ENCODE results near the gene TMEM232. TPM values are rescaled to one million over a fixed set of nuclear protein-coding genes. Genes with fewer than 3 reads are reported as not detected.
"Not testable (repeated sequence)": the region's sequence is repeated elsewhere in the genome, so short reads cannot be mapped to it uniquely, and the experiment has no call there.

TMEM232 gene
- total RNA-seq, 2 donors from 2014 or later, result 1.7 to 2.1 TPM

GRCh38 chr5:110547495-110547894 lies 179.0 kb downstream of the TMEM232 start:
- DNase-seq (no peak), ATAC-seq (no peak)
- intact Hi-C loops (cut with DNase I), result no loop called here

DNA sequence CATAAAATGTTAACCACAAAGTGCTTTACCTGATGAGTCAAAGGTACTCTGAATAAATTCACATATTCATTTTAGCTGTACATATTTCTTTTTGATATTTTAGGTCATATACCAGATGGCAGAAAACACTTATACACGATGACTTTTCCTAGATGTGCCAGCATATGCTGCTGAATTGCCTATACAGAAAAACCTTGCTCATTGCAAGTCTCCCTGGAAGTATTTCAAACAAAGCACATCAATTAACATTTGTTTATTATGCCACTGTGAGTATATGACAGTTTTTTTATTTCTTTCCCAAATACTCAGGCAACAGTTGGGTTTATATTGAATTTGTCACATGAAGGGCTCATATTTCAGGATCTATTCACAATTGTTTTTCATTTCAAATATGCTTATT lies 180.8 kb downstream of the TMEM232 start:
- intact Hi-C loops (cut with DNase I), result no loop called here
- ATAC-seq (no peak), DNase-seq (no peak)

DNA sequence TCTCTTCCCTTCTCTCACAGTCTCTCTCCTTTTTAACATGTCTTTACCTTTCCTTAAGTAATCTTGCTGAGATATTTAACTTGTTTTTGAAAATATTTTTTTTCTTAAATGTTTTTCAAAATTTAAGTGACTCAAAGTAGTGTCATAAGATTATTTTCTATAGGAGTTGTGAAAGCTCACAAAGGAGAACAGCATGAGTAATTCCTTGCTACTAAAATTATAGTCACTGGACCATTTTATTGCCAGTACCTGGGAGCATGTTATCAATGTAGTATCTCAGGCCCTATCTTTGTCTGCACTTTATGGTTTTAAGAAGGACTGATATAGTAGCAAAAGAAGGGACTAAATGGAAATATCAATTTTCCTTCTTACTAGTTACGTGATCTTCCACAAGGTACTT lies 181.9 kb downstream of the TMEM232 start:
- ATAC-seq (no peak), DNase-seq (no peak)
- intact Hi-C loops (cut with DNase I), result no loop called here

DNA sequence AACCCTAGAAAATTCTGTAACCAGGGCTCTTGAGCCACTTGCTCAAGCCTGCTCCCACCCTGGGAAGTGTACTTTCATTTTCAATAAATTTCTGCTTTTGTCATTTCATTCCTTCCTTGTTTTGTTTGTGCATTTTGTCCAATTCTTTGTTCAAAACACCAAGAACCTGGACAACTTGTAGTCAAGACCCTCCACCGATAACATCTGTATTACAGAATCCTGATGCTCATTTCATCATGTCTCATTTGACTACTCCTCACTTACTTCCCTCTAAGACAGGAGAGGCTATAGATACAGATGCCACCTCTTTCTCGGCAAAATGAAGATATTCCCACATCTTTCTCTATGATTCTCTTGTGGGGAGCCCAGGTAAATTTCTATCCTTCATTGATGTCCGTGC lies 183.5 kb downstream of the TMEM232 start:
- DNase-seq (no peak), ATAC-seq (no peak)
- intact Hi-C loops (cut with DNase I), result no loop called here

DNA sequence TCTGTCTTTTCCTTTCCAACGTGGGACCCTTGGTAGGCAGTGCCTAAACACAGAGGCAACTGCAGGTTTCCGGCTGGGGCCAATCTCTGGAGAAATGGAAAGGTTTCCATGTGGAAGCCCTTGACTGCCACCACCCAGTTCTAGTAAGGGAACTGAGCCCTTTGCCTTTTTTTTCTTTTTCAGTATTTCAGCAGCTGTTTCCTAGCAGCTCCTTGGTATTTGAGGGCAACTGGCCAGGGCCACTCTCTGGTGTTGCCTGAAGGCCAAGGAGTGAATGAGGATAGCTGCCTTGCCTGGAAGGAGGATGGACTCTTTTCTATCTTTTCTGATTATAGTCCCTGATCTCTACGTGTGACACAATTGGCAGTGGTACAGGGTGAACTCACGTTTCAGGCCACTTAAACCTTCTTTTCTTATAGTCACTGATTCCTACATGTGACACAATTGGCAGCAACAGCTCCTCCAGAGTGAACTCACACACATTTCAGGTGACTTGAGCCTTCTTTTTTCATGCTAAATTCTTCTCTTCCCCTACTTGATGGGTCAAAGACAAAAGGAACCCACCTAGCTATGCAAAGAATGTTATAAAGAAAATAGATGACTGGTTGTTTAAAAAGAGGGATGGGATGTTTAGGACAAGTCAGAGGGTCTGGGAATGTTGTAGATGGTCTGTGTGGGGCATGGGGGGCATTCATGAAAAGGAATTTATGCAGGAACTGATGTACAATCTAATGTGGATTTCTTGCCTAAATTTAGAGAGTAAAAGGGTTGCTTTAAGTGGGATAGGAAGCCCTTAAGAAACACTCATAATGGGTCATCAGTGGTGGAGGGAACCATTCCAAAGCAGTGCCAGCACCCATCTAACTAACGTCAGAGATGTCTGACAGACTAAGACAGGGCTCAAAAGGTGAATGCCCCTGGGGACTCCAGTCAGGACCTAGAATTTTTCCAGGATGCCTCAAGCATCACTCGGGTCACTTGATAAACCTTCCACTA lies 190.1 kb downstream of the TMEM232 start:
- peak; percentile 29 for DNase-seq
- intact Hi-C loops (cut with DNase I), result no loop called here
- peak in 1 of 2 donors; percentile 57 for ATAC-seq

DNA sequence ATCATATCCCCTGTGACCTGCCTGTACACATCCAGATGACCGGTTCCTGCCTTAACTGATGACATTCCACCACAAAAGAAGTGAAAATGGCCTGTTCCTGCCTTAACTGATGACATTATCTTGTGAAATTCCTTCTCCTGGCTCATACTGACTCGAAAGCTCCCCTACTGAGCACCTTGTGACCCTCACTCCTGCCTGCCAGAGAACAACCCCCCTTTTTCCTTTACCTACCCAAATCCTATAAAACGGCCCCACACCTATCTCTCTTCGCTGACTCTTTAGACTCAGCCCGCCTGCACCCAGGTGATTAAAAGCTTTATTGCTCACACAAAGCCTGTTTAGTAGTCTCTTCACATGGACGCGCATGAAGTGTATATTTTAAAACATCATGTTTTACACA lies 191.3 kb downstream of the TMEM232 start:
- ATAC-seq; DNase-seq; intact Hi-C loops (cut with DNase I): not testable (repeated sequence)

DNA sequence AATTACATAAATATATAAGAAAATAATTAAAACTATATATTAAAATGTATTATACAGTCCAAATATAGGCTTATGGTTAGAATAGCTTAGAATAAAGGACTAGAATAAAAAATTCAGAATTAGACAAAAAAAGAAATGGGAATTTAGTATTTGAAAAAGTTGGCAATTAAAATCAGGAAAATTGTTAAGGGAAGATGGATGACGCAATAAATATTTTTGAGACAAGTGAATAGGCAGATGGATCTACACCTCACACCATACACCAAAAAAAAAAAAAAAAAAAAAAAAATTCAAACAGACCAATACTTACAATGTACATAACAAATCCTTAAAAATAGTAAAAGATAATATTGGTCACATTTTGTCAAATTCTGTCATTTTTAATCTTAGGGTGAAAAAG lies 200.7 kb downstream of the TMEM232 start:
- DNase-seq, result no peak
- intact Hi-C loops (cut with DNase I), result no loop called here
- ATAC-seq, result no peak

DNA sequence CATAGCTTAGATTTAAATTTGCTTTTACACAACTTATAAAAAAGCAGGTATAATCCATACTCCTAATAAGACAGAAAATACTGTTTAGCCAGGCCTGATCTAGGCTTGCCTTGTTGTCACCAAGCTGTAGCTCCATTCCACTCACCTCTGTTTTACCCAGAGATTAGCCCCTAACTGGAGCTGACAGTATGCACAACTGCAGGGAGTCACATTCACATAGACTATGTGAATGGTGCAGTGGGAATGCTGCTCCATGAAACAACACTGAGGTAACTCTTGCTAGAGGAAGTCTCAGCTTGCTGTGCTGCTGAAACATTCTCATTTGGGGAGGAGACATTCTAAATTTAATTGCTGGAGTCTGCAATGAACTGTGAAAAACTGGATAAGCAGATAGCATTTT lies 209.1 kb downstream of the TMEM232 start:
- DNase-seq (no peak), ATAC-seq (no peak)
- intact Hi-C loops (cut with DNase I), result no loop called here

- intact Hi-C loops (cut with DNase I), result no loop called here
- no peak for ATAC-seq
- no peak for DNase-seq
These were observed 212.4 kb downstream of the TMEM232 start for GRCh38 chr5:110514030-110514429.

GRCh38 chr5:110512266-110512665 lies 214.2 kb downstream of the TMEM232 start:
- intact Hi-C loops (cut with DNase I), result no loop called here
- no peak for DNase-seq
- no peak for ATAC-seq

DNA sequence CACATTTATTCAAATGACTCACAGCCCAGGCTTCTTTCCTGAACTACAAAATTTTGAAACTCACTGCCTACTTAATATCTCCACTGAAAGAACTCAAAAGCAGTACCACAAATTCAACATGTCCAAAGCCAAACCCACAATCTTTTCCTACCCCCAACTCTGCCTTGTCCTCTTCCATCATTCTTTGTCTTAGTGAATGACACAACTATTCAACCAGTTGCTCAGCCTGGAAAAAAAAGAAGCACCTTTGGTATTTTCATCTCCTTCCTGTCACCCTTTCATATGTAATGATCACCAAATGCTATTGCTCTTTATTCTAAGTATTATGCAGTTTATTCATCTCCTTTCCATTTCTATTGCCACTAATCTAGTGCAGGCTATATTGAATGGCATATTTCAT lies 216.3 kb downstream of the TMEM232 start:
- DNase-seq (no peak), ATAC-seq (no peak)
- intact Hi-C loops (cut with DNase I), result no loop called here

DNA sequence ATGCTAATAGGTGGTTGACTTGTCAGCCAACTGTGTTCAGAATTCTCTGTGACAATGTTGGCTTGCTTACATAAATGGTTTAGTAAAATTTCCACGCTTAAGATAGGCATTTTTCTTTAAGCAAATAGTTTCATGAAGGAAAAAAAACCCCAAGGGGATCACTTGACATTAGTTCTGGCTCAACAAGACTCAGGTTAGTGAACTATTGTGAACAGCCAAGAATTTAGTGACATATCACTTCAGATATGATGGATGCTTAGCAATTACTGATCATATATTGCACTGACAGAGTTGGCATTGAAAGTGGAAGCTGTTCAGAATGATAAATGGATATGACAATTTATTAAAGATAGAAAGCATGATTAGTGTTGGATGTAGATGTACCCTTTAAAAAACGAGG lies 218.5 kb downstream of the TMEM232 start:
- ATAC-seq, result no peak
- DNase-seq, result no peak
- intact Hi-C loops (cut with DNase I), result no loop called here

DNA sequence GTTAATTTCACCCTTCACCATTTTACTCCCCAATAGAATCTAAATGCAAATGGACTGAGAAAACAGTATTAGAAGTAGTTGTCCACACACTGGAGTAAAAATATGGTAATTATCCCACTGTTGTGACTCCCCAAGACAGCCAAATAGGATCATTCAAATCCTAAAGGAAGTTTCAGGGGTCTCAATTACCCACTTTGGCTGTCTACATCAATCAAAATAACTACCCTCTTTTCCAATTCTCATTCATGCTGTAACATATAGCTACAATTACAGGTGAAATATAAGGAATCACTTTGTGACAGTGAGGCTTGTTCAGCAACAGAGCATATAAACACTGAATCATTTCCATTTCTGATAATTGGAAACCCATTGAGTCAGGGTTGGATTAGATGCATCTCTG lies 220.1 kb downstream of the TMEM232 start:
- no peak for ATAC-seq
- no peak for DNase-seq
- intact Hi-C loops (cut with DNase I), result no loop called here

- intact Hi-C loops (cut with DNase I), result no loop called here
These were observed 230.2 kb downstream of the TMEM232 start for GRCh38 chr5:110496276-110496675.

GRCh38 chr5:110492446-110492845 lies 234.0 kb downstream of the TMEM232 start:
- no peak for ATAC-seq
- intact Hi-C loops (cut with DNase I), result no loop called here
- DNase-seq, result no peak

More at GRCh38 chr5:110496276-110496675, 230.2 kb downstream of the TMEM232 start:
- no peak for DNase-seq
- ATAC-seq, result no peak

DNA sequence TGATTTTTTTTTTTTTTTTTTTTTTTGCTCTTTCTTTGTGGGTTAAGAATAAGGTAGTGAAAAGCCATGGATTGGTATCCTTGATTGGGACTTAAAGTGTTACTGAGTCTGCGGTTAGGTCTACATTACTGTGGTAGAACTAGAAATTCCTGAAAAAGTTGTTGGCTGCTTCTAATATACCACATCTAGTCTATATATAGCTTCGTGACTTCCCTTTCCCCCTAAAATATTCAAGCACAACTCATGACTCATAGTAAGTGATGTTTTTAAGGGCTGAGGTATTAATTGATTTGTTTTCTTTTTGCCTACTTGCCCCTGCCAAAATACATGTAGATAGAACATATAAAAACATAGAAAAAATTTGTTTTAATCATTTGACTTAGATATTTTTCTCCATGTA lies 247.6 kb downstream of the TMEM232 start:
- no peak for DNase-seq
- intact Hi-C loops (cut with DNase I), result no loop called here
- ATAC-seq, result no peak

GRCh38 chr5:110477911-110478310 lies 248.6 kb downstream of the TMEM232 start:
- ATAC-seq (no peak), DNase-seq (no peak)
- intact Hi-C loops (cut with DNase I), result no loop called here

- no peak for ATAC-seq
- intact Hi-C loops (cut with DNase I), result no loop called here
- no peak for DNase-seq
These were observed 250.3 kb downstream of the TMEM232 start for GRCh38 chr5:110476164-110476563.

- ATAC-seq (no peak), DNase-seq (no peak)
- intact Hi-C loops (cut with DNase I), result no loop called here
These were observed 250.9 kb downstream of the TMEM232 start for GRCh38 chr5:110475529-110475928.

DNA sequence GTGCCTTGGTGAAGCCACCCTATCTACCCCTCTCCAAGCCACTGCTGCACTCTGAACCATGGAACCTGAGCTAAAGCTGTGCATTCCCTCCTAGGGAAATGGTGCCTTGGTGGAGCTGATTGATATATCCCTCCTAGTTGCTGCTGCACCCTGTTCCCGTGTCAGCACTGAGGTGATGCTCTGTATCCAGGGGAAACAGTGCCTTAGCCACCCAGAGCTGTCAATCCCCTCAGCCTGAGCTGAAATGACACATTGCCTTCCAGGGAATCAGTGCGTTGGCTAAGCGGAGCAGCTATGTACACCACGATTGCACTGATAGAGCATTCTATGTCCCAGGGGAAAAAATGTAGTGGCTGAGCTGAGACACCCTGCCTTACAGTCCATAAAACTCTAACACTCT lies 257.0 kb downstream of the TMEM232 start:
- ATAC-seq (no peak), DNase-seq (no peak)
- intact Hi-C loops (cut with DNase I), result no loop called here

GRCh38 chr5:110463106-110463505 lies 263.4 kb downstream of the TMEM232 start:
- intact Hi-C loops (cut with DNase I), result no loop called here
- DNase-seq (no peak), ATAC-seq (no peak)

Data from left cardiac atrium (tissue), 4 donors.